Hematopoietic multipotent progenitor cell treated with erythropoietin and hydrocortisone succinate and interleukin-3 and kit ligand, for 15 days (in vitro differentiated cells): Measurements from ENCODE around the gene SFTPB.

Experiments
- DNase-seq: peaks from one replicate; pipeline ENCODE4 v3.0.0-alpha.2; 2015; ENCODE audit warnings: low spot score

The SFTPB gene

GRCh38 chr2:85611217-85611704 is 56.7 kb downstream of the SFTPB start:
- DNase-seq: no peak
